GM12864 (cell line): Measurements from ENCODE around the gene AGPAT4.

Source experiments
- DNase-seq: peaks from one replicate; pipeline ENCODE4 v3.0.0-alpha.2; 2011; ENCODE audit warnings: low read depth
- H3K4me3 ChIP-seq: 2 replicates; pipeline ENCODE4 v1.5.1; 2011; ENCODE audit warnings: mild to moderate bottlenecking, low read depth, low read length, control low read depth
- CTCF ChIP-seq: IDR thresholded peaks from 2 replicates; pipeline ENCODE4 v1.5.1; 2011; ENCODE audit warnings: low read depth, mild to moderate bottlenecking, moderate library complexity, low read length, control low read depth, inconsistent platforms; ENCODE audit errors: missing control alignments

The AGPAT4 gene

GRCh38 chr6:161139766-161140553, 133.9 kb downstream of the AGPAT4 start:
- H3K4me3 ChIP-seq: no peak overlapping the region
- no peak for TF ChIP-seq CTCF
- DNase-seq: no peak

GRCh38 chr6:161139304-161139765, 134.5 kb downstream of the AGPAT4 start:
- no peak overlapping the region for H3K4me3 ChIP-seq
- no peak for TF ChIP-seq CTCF
- no peak for DNase-seq

- TF ChIP-seq CTCF: no peak
- no peak for DNase-seq
- H3K4me3 ChIP-seq: no peak overlapping the region
Observed at GRCh38 chr6:161138543-161139303, 135.1 kb downstream of the AGPAT4 start.

- DNase-seq: no peak
- H3K4me3 ChIP-seq: no peak overlapping the region
- no peak for TF ChIP-seq CTCF
Observed at GRCh38 chr6:161137839-161138542, 135.9 kb downstream of the AGPAT4 start.

GRCh38 chr6:161137320-161137719, 136.5 kb downstream of the AGPAT4 start:
- no peak overlapping the region for H3K4me3 ChIP-seq
- TF ChIP-seq CTCF: no peak
- no peak for DNase-seq

GRCh38 chr6:161136655-161137054, 137.2 kb downstream of the AGPAT4 start:
- no peak for TF ChIP-seq CTCF

More at GRCh38 chr6:161136655-161137054, 137.2 kb downstream of the AGPAT4 start:
- H3K4me3 ChIP-seq: no peak overlapping the region
- no peak for DNase-seq
